ENCODE measurements around the gene CAMTA2. TPM values are rescaled to one million over a fixed set of nuclear protein-coding genes. Genes with fewer than 3 reads are reported as not detected.

Gene CAMTA2
- polyA plus RNA-seq, 1 donor (not counting 4 experiments of a cell fraction or from before 2014, with no cell fraction given): 8.5 TPM

- TF ChIP-seq EZH2 (IDR thresholded peaks at IDR 0.05; ENCODE audit: low read length) (no peak), CTCF (optimal IDR thresholded peaks at IDR 0.05 in 1 of 3, IDR thresholded peaks at IDR 0.05 in 1 of 3, conservative IDR thresholded peaks at IDR 0.05 in 1 of 3; ENCODE audit: extremely low read depth in 1 of 3, insufficient read depth in 2 of 3, low read length in 3 of 3) (no peak)
- Histone ChIP-seq H4K20me1 (ENCODE audit: control insufficient read depth, extremely low read depth, insufficient read depth, low read length) (no peaks in the 10 kb centered on the region), H3K4me2 (ENCODE audit: control insufficient read depth, extremely low read depth, insufficient read depth, low read depth, low read length) (no peak overlapping the region), H3K36me3 (ENCODE audit: control insufficient read depth in 2 of 2, extremely low read depth in 1 of 2, insufficient read depth in 2 of 2, low read length in 2 of 2) (peaks cover 9 to 15% of the 10 kb centered on the region in 2 experiments), H3K79me2 (ENCODE audit: control insufficient read depth, insufficient read depth, low read length) (no peaks in the 10 kb centered on the region), H2AFZ (ENCODE audit: control insufficient read depth, low read length) (no peak overlapping the region), H3K27ac (ENCODE audit: control insufficient read depth, insufficient read depth, low read length) (no peak overlapping the region), H3K9me1 (ENCODE audit: control insufficient read depth, extremely low read depth, insufficient read depth, low read length) (peaks cover 2% of the 10 kb centered on the region), H3K4me3 (ENCODE audit: control insufficient read depth in 2 of 3, extremely low read depth in 1 of 3, insufficient read depth in 2 of 3, low read depth in 1 of 3, low read length in 3 of 3) (no peak overlapping the region), H3K9me3 (ENCODE audit: control insufficient read depth, low read depth, low read length) (no peaks in the 10 kb centered on the region), H3K4me1 (ENCODE audit: control insufficient read depth, extremely low read depth, insufficient read depth, low read length) (peaks cover 8% of the 10 kb centered on the region), H3K27me3 (ENCODE audit: control insufficient read depth, extremely low read depth, insufficient read depth, low read length) (no peaks in the 10 kb centered on the region), H3K9ac (ENCODE audit: control insufficient read depth, extremely low read depth, insufficient read depth, low read length) (no peak overlapping the region)
- DNase-seq (ENCODE audit: low read depth, low spot score): no peak
- dilution Hi-C loops (cut with MboI; ENCODE audit: extremely low pct_ligation_motif_present, low sequenced_read_pairs): no loop called here
- no peak for FAIRE-seq
Measured at GRCh38 chr17:4958102-4958501, 29.4 kb downstream of the CAMTA2 start.

- Histone ChIP-seq H3K4me2 (ENCODE audit: control insufficient read depth, extremely low read depth, insufficient read depth, low read depth, low read length) (no peak overlapping the region), H2AFZ (ENCODE audit: control insufficient read depth, low read length) (no peak overlapping the region), H3K4me3 (ENCODE audit: control insufficient read depth in 2 of 3, extremely low read depth in 1 of 3, insufficient read depth in 2 of 3, low read depth in 1 of 3, low read length in 3 of 3) (no peak overlapping the region), H3K9me1 (ENCODE audit: control insufficient read depth, extremely low read depth, insufficient read depth, low read length) (peaks cover 2% of the 10 kb centered on the region), H3K9me3 (ENCODE audit: control insufficient read depth, low read depth, low read length) (no peaks in the 10 kb centered on the region), H3K27ac (ENCODE audit: control insufficient read depth, insufficient read depth, low read length) (no peak overlapping the region), H3K79me2 (ENCODE audit: control insufficient read depth, insufficient read depth, low read length) (no peaks in the 10 kb centered on the region), H3K4me1 (ENCODE audit: control insufficient read depth, extremely low read depth, insufficient read depth, low read length) (peaks cover 11% of the 10 kb centered on the region), H3K9ac (ENCODE audit: control insufficient read depth, extremely low read depth, insufficient read depth, low read length) (no peak overlapping the region), H4K20me1 (ENCODE audit: control insufficient read depth, extremely low read depth, insufficient read depth, low read length) (no peaks in the 10 kb centered on the region), H3K36me3 (ENCODE audit: control insufficient read depth in 2 of 2, extremely low read depth in 1 of 2, insufficient read depth in 2 of 2, low read length in 2 of 2) (peaks cover 9 to 15% of the 10 kb centered on the region in 2 experiments), H3K27me3 (ENCODE audit: control insufficient read depth, extremely low read depth, insufficient read depth, low read length) (no peaks in the 10 kb centered on the region)
- FAIRE-seq: no peak
- dilution Hi-C loops (cut with MboI; ENCODE audit: extremely low pct_ligation_motif_present, low sequenced_read_pairs): no loop called here
- DNase-seq (ENCODE audit: low read depth, low spot score): no peak
- peak; percentile 18 to 49 (median 28) for TF ChIP-seq CTCF (optimal IDR thresholded peaks at IDR 0.05 in 1 of 3, IDR thresholded peaks at IDR 0.05 in 1 of 3, conservative IDR thresholded peaks at IDR 0.05 in 1 of 3; ENCODE audit: extremely low read depth in 1 of 3, insufficient read depth in 2 of 3, low read length in 3 of 3)
- no peak for TF ChIP-seq EZH2 (IDR thresholded peaks at IDR 0.05; ENCODE audit: low read length)
Measured at GRCh38 chr17:4956493-4957061, 30.9 kb downstream of the CAMTA2 start.
